HG03469 (cell line): ENCODE results near the gene KIF5A.
"Not testable (repeated sequence)": the region's sequence is repeated elsewhere in the genome, so short reads cannot be mapped to it uniquely, and the experiment has no call there.

Experiments used
- ATAC-seq: cut with Tn5 transposase; IDR thresholded peaks from one replicate; pipeline ENCODE4 v1.9.1; 2021; ENCODE audit warnings: mild to moderate bottlenecking, moderate library complexity, moderate number of reproducible peaks; ENCODE audit not compliant: unreplicated experiment

KIF5A gene

DNA sequence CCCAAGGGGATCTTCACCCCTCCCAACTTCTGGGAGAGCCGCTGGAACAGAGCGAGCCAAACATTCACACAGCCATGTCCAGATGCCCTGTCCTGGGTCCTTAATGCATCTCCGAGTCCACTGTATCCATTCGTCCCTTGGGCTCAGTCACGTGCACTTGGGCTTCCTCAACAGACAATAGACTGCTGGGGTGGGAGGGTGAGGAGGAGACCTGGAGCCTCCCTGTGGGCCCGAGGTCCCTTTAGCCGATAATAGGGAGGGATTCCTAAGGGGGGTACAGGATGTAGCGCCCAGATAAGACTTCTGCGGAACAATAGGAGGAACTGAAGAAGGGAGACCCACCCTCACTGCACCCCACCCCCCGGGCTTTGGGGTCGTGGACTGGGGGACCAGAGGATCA lies 68.1 kb downstream of the KIF5A start:
- no peak for ATAC-seq

DNA sequence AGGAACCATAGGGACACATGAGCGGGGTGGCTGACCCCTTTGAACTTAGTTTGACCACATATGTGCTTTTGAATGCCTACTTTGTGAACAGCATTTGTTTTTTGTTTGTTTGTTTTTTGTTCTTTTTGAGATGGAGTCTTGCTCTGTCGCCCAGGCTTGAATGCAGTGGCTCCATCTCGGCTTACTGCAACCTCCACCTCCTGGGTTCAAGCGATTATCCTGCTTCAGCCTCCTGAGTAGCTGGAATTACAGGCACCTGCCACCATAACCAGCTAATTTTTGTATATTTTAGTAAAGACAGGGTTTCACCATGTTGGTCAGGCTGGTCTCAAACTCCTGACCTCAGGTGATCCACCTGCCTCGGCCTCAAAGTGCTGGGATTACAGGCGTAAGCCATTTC lies 68.6 kb downstream of the KIF5A start:
- ATAC-seq: not testable (repeated sequence)

DNA sequence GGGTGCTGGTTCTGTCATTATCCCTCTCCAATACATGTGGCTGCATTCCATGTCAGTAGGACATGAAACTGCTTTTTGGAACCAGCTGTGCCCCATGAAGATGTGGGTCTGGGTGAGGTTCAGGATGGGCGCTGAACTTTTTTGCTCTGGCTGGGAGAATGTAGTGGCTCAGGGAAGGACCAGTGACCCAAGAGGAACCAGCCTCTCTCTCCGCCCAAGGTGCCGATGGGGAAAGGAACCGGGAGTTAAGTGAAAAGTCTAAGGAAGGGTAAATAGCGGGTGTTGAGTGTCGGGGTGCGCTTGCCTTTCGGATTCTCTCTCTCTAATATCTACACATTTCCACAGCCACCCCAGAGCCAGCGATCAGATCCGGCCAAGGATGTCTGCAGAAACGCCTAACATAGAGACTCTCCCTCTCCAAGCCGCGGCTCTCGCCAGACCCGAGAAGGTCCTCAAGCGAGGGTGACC lies 69.2 kb downstream of the KIF5A start:
- ATAC-seq: no peak

DNA sequence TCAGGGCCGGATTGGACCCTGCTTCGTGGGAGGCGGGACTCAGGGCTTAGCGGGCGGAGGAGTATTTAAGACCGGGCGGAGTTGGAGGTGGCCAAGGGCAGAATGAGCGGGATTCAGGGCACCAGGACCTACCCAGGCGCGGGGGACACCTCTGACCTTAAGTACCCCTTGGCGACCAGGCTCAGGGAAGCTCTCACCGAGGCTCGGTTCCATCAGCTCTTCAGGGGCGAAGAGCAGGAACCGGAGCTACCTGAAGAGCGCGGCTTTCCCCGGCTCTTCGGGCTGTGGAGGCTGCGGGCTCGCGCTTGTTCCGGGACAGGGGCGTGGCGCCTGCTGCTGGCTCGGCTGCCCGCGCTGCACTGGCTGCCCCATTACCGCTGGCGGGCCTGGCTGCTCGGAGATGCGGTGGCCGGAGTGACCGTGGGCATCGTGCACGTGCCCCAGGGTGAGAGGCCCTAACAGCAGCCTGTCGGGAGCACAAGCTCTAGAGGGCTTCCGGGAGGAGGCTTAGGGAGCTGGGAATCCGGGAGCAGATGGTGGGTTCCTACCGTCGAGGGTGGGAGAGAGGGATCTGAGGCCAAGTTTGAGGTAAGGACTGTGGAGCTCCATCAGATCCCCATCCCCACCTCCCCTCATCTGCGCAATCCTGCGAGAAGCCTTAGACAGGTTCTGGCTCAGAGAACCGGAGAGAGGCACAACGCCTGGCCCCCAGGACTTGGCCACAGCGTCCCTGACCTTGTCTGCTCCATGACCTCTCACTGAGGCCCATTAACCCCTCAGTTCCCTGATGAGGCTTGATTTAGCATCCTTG lies 69.8 kb downstream of the KIF5A start:
- ATAC-seq: no peak

DNA sequence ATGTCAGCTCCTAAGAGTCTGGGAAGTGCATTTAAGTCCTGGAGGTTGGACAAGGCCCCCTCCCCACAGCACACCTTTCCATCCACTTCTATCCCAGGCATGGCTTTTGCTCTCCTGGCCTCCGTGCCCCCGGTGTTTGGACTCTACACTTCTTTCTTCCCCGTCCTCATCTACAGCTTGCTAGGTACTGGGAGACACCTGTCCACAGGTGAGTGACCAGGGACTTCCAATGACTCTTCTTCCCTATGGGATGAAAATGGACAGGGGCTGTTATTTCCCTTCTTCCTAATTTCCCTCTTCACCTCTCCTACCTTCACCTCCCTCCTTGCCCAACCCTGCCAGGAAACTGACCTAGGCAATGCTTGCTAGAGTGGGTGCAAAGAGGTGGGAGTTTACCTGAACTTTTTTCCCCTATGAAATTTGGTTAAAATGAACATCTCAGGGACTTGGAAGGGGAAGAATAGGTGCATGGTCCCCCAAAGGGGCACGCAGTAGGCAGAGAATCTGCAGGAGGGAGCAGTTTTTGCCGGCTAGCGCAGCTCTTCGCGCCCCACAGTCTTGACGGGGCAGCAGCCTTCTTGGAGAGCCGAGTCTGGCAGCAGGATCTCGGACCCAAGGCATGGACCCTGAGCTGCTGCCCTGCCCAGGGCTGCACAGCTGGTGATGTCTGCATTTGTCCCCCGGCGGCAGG lies 70.5 kb downstream of the KIF5A start:
- no peak for ATAC-seq

DNA sequence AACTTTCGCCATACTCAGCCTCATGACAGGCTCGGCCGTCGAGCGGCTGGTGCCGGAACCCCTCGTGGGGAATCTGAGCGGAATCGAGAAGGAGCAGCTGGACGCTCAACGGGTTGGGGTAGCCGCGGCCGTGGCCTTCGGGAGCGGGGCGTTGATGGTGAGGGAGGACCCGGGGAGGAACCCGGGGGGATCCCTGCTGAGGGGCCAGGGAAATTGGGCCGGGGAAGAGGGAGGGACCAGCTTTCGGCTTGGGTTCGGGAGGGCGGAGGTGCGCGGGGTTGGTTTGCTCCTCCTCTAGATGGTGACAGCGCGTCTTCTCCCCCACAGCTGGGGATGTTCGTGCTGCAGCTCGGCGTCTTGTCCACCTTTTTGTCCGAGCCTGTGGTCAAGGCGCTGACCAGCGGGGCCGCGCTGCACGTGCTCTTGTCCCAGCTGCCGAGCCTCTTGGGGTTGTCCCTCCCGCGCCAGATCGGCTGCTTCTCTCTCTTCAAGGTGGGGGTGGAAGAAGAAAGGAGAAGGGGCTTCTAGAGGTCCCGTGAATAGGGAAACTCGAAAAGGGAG lies 71.2 kb downstream of the KIF5A start:
- no peak for ATAC-seq

DNA sequence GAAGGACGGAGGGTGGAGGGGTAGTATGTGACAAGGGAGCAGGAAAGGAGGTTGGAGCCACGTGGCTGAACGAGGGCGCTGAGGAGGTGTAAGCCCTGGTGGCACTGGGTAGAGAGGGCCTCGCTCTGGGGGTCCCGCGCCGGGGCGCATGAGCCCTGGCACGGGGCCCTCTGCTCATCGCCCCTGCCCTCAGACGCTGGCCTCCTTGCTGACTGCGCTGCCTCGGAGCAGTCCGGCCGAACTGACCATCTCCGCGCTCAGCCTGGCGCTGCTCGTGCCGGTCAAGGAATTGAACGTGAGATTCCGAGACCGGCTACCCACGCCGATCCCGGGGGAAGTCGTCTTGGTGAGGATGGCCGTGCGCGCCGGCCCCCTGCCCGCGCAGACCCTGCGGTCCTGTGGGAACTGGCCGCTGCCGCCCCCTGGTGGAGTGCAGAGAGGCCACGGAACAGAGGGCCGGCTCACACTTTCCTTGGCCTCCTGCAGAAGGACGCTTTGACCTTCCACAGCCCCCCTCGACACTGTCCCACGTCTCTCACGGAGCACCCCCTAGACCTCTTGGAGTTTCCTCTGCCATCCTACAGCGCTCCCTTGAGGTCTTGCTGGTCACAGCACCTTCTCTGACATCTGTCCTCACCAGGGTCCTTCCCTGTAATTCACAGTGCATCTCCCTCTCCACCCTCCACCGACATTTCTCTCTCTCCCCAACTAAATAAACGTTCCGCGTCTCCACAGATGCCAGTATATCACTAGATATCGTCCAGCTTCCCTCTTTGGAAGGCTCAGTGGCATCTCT lies 71.9 kb downstream of the KIF5A start:
- ATAC-seq: no peak

DNA sequence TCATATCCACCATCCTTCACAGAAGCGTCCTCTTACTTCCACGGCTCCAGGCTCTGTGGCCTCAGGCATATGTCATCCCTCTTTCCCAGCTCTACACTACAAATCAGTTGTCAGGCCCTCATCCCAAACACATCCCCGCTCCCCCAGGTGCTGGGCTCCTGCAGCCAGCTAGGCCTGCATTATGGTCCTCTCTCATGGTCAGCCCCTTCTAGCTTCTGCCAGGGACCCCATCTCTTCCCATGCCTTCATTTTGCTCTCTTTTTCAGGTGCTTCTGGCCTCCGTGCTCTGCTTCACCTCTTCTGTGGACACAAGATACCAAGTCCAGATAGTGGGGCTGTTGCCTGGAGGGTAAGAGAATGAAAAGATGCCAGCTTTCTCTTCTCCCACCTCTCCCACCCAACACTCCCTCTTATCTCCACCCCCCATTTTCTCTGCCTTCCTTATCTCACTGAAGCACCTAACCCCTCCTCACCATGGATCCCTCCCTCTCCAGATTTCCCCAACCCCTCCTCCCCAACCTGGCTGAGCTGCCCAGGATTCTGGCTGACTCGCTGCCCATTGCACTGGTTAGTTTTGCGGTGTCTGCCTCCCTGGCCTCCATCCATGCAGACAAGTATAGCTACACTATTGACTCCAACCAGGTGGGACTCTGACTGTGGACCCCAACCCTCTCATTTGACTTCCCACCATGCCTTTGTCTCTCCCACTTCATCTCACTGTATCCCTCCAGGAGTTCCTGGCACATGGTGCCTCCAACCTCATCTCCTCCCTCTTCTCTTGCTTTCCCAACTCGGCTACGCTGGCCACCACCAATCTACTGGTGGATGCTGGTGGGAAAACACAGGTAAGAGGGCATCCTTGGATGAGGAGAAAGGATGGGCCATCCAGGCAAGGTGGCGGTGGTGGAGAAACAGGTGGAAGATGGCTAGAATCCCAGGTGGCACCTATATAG lies 72.7 kb downstream of the KIF5A start:
- ATAC-seq: no peak

DNA sequence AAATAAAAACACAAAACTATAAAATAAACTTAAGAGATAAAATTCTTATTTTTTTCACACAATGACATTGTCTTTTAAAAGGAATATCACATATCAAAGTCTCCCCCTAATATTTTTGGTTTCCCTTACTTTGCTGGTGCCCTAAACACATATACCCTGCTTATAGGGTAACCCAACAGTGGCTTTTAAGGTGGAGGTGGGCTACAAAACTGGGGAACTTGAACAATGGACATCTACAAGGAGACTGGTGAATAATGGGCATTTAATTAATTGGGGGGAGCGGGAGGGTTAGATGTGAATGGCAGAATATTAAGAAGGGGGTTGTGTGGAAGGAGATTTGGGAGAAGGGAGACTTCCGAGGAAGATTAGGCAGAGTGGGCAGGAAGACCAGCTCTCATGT lies 73.5 kb downstream of the KIF5A start:
- ATAC-seq: no peak

DNA sequence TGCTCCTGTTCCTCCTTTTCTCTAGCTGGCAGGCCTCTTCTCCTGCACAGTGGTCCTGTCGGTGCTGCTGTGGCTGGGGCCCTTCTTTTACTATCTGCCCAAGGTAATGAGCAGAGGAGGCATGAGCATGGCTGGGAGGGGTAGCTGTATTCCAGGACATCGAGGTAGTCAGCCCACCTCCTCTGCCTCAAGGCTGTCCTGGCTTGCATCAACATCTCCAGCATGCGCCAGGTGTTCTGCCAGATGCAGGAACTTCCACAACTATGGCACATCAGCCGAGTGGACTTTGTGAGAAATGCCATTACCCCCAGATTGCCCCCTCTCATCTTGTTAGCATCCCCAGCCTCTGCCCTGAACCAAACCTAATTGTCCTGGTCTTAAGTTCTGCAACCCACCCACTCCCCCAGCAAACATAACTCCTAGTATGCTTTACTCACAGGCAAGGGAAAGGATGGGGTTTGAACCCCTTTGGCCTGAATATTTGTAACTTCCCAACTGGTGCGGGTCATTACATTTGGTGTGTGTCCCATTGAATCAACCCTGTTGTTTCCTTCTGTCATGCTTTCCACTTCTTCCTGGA lies 74.1 kb downstream of the KIF5A start:
- no peak for ATAC-seq

DNA sequence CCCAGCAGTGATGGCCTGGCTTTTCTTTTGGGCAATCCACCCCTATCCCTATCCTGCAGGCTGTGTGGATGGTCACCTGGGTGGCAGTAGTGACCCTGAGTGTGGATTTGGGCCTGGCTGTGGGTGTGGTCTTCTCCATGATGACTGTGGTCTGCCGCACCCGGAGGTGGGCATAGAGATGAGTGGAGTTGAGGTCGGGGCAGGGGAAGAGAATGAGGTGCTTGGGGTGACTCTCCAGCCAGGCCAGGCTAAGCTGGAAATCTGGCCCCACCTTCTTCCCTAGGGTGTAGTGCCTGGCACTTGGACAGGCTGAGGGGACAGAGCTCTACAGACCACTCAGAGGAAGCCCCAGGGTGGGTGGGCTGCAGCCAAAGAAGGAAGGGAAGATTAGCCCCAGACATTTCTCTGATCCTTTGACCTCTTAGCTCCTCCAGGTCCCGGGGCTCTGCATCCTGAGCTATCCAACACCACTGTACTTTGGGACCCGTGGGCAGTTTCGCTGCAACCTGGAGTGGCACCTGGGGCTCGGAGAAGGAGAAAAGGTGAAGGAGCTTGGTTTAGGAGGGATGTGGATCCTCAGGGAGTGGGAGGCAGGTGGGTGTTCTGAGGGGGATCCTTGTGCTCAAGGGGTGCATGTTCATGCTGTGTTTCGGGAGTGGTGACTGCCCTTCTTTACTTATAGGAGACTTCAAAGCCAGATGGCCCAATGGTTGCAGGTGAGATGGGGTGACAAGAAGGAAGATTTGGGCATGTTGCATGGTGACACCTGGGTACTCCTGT lies 74.8 kb downstream of the KIF5A start:
- ATAC-seq: no peak

DNA sequence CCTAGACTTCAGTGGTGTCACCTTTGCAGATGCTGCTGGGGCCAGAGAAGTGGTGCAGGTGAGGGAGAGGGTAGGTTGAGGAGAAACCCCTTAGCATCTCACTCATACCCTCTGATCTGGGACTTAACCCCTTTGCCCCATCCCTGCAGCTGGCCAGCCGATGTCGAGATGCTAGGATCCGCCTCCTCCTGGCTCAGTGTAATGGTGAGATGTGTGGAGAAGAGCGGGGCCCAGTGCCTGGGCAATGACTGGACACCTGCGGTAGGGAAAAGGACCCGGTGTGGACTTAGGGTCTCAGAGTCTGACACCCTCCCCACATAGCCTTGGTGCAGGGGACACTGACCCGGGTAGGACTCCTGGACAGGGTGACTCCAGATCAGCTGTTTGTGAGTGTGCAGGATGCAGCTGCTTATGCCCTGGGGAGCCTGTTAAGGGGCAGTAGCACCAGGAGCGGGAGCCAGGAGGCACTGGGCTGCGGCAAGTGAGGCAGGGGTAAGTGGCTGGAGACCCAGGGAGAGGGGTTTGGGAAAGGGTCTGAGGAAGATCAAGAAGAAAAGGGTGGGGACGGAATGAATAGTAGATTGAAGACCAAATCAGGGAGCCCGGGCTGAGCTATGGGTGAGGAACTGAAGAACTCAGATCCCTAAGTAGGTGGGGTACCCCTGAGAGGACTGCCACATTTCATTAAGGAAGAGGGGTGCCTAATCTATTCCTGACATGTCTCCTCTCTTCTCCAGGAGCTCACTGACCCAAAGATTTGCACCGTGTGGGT lies 75.6 kb downstream of the KIF5A start:
- ATAC-seq: no peak

DNA sequence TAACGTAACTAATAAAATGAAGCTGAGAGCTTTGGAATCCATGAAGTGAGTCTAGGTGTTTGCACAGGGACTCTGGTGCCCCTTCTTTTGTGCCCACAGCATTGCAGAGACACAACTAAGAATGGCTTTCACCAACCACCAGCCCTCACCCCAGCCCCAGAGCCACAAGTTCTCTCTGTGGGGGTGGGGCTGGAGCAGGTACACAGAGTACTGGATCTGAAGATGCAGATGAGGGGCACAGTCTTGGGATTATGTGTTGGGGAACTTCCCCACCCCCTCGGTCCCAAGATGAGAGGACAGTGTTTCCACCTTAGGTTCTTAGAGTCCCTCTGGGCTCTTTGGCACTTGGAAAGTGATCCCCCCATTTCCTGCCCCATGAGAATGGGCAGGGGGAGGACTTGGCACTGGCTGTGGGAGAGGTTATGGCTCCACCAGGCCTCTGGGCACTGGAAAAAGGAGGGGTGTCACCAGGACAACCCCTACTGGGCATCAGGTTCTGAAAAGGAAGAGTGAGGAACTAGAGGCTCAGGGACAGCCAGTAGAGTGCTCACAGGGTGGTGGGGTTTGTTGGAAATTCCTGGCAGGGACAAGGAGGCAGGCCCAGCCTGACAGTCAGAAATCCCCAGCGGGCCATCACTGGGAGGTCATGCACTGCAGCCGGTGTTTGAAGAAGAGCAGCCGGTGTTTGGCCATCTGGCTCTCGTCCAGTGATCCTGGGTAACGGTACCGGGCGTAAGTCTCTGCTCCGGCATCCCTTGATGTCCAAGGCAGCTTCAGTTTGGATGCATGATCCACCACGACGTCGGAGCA lies 76.5 kb downstream of the KIF5A start:
- no peak for ATAC-seq

DNA sequence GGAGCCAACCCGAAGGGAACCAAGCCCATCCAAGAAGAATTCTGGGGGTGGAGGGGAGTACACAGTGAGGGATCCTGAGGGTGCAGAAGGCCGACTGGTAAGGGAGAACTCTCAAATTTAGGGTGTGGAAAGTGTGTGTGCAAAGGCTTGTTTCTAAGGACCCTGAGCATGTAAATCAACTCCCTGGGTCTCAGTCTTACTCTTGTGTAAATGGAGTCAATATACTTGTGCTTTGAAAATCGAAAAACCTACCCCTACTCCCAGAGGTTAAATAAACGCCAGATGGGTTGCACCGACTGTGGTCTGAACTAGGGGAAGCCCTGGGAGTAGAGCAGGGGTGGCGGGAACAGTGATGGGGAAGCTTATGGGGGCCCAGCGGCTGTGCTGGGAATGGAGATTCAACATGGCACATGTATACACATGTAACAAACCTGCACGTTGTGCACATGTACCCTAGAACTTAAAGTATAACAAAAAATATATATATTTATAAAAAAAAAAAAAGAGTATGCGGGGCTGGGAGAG lies 77.1 kb downstream of the KIF5A start:
- ATAC-seq: no peak

DNA sequence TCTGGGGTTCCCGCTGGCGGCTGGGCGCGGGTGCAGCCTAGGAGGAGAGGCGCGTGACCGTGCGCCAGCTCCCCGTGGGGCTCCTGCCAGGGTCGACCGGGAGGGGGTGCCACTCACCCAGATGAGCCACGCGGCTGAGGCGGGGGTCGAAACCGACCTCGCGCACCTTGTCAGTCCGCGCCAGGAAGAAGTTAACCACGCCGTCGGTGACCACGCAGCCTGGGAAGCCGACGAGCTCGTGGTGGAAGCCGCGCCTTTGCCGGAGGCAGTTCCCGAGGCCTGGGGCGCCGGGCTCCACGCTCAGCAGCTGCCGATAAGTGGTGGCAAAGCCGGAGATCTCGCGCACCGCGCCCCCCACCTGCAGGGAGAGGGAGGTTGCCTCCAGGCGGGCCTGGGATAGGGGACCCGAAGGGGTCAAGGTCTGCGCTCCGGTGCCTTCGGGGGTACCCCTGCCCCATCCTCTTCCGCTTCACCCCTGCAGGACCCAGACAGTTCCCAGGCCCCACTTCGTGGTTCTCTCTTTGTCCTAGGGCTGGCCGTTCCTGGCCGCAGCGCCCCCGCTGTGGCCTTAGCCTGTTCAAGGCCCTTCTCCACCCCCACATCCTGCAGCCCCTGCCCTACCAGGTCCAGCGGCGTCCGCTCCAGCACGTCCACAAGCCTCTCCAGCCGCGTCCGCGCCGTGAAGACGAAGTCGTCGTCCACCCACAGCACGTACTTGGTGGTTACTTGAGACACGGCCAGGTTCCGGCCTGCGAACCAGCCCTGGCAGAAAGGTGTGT lies 77.8 kb downstream of the KIF5A start:
- ATAC-seq: no peak
